ENCODE data around the gene SMYD3. TPM values are rescaled to one million over a fixed set of nuclear protein-coding genes. Genes with fewer than 3 reads are reported as not detected.

SMYD3 gene
- total and polyA plus RNA-seq, 2 donors (not counting 3 experiments of a cell fraction or from before 2014, with no cell fraction given) = 16.0 to 32.1 TPM

DNA sequence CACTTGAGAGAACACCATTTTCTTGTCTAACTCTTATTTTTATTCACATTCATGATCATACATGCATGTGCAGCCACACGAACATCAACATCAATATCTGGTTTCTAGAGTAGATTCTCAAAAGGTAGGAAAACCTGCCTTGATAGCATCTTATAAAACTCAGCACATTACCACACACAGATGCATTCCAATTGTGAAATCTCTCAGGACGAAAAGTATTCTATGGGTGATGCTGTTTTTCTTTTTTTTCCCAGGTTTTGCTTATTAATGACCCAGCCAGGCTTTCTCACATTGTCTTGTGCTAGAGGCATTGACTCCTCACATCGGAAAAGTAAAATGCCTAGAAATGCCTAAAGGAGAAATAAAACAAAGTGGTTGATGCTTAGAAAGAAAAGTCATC lies 789.5 kb downstream of the SMYD3 start:
- Histone ChIP-seq H3K79me2 (ENCODE audit: control insufficient read depth, insufficient read depth, low read length) (no peaks in the 10 kb centered on the region), H2AFZ (ENCODE audit: low read depth, low read length) (no peak overlapping the region), H3K27ac (ENCODE audit: insufficient read depth, low read depth, low read length) (no peak overlapping the region), H3K4me2 (ENCODE audit: insufficient read depth, low read length) (no peak overlapping the region), H3K4me1 (ENCODE audit: control insufficient read depth, extremely low read depth, insufficient read depth, low read length) (no peaks in the 10 kb centered on the region), H3K4me3 (replicated peaks in 1 of 3; ENCODE audit: insufficient read depth in 1 of 3, low read depth in 1 of 3, low read length in 3 of 3) (no peak overlapping the region), H3K9me1 (replicated peaks; ENCODE audit: control insufficient read depth, extremely low read depth, insufficient read depth, low read length) (no peaks in the 10 kb centered on the region), H3K36me3 (ENCODE audit: control insufficient read depth in 2 of 2, extremely low read depth in 1 of 2, insufficient read depth in 2 of 2, low read length in 2 of 2) (no peaks in the 10 kb centered on the region), H3K9me3 (replicated peaks; ENCODE audit: control insufficient read depth, insufficient read depth, low read length) (no peaks in the 10 kb centered on the region), H3K27me3 (ENCODE audit: control insufficient read depth in 2 of 2, insufficient read depth in 2 of 2, low read length in 2 of 2) (no peaks in the 10 kb centered on the region), H4K20me1 (replicated peaks; ENCODE audit: control insufficient read depth, extremely low read depth, insufficient read depth, low read length) (no peaks in the 10 kb centered on the region), H3K9ac (replicated peaks; ENCODE audit: extremely low read depth, insufficient read depth, low read length) (no peak overlapping the region)
- BruUV-seq (replicated peaks) = no TSS peak
- DNase-seq (ENCODE audit: low read depth, low spot score) = no peak
- no peak for FAIRE-seq
- intact Hi-C loops (cut with micrococcal nuclease) (no loop called here), dilution Hi-C loops (cut with MboI; ENCODE audit: extremely low pct_ligation_motif_present, low sequenced_read_pairs) (no loop called here)
- TF ChIP-seq JUN (IDR thresholded peaks at IDR 0.05; ENCODE audit: borderline replicate concordance, insufficient read depth, insufficient read length, low read depth) (no peak), MAX (IDR thresholded peaks at IDR 0.05; ENCODE audit: insufficient read depth, insufficient read length) (no peak), MYC (IDR thresholded peaks at IDR 0.05; ENCODE audit: low read depth, low read length) (no peak), POLR2A (IDR thresholded peaks at IDR 0.05; ENCODE audit: low read depth, low read length) (no peak), CTCF (IDR thresholded peaks at IDR 0.05; ENCODE audit: extremely low read depth in 1 of 2, insufficient read depth in 1 of 2, low read depth in 1 of 2, low read length in 2 of 2) (no peak), EZH2 (IDR thresholded peaks at IDR 0.05; ENCODE audit: borderline replicate concordance, low read depth, low read length, severe bottlenecking) (no peak), FOS (IDR thresholded peaks at IDR 0.05; ENCODE audit: borderline replicate concordance, insufficient read depth, low read length) (no peak), GATA2 (IDR thresholded peaks at IDR 0.05; ENCODE audit: insufficient read depth, insufficient read length, low read depth, low read length) (no peak), POLR2AphosphoS5 (IDR thresholded peaks at IDR 0.05; ENCODE audit: insufficient read depth, low read depth, low read length) (no peak)
- CTCF ChIA-PET = no interaction called here
- POLR2A ChIA-PET = no interaction called here
